IPS-11a (cell line): ENCODE data around the gene ESF1.
"Not testable (repeated sequence)": the region's sequence is repeated elsewhere in the genome, so short reads cannot be mapped to it uniquely, and the experiment has no call there.

Source experiments
- H3K4me3 ChIP-seq: one replicate; pipeline ENCODE4 v1.5.1; 2013; ENCODE audit warnings: low read depth, low read length, control low read depth

The ESF1 gene

GRCh38 chr20:13788167-13788834 is 3.6 kb upstream of the ESF1 start:
- no peak overlapping the region for H3K4me3 ChIP-seq

- H3K4me3 ChIP-seq, result peak overlapping the region; percentile 94
These were observed 1.6 kb upstream of the ESF1 start for GRCh38 chr20:13786143-13786828.

- peak overlapping the region; percentile 94 for H3K4me3 ChIP-seq
These were observed 337 bp downstream of the ESF1 start for GRCh38 chr20:13784271-13784892.

GRCh38 chr20:13783528-13783927 is 1.2 kb downstream of the ESF1 start:
- peak overlapping the region; percentile 94 for H3K4me3 ChIP-seq

GRCh38 chr20:13778827-13779226 is 5.9 kb downstream of the ESF1 start:
- no peak overlapping the region for H3K4me3 ChIP-seq

- H3K4me3 ChIP-seq, result no peak overlapping the region
These were observed 7.5 kb downstream of the ESF1 start for GRCh38 chr20:13777171-13777601.

GRCh38 chr20:13775867-13776266 is 8.9 kb downstream of the ESF1 start:
- no peak overlapping the region for H3K4me3 ChIP-seq

- no peak overlapping the region for H3K4me3 ChIP-seq
These were observed 12.2 kb downstream of the ESF1 start for GRCh38 chr20:13772529-13772928.

GRCh38 chr20:13771853-13772453 is 12.8 kb downstream of the ESF1 start:
- no peak overlapping the region for H3K4me3 ChIP-seq

GRCh38 chr20:13770141-13770540 is 14.6 kb downstream of the ESF1 start:
- no peak overlapping the region for H3K4me3 ChIP-seq

- H3K4me3 ChIP-seq, result no peak overlapping the region
These were observed 18.8 kb downstream of the ESF1 start for GRCh38 chr20:13765868-13766416.

- H3K4me3 ChIP-seq, result no peak overlapping the region
These were observed 19.4 kb downstream of the ESF1 start for GRCh38 chr20:13765299-13765698.

GRCh38 chr20:13760451-13760946 is 24.2 kb downstream of the ESF1 start:
- H3K4me3 ChIP-seq, result not testable (repeated sequence)

GRCh38 chr20:13758884-13759283 is 25.8 kb downstream of the ESF1 start:
- H3K4me3 ChIP-seq, result no peak overlapping the region

GRCh38 chr20:13756551-13756950 is 28.2 kb downstream of the ESF1 start:
- H3K4me3 ChIP-seq, result no peak overlapping the region

GRCh38 chr20:13755809-13756208 is 28.9 kb downstream of the ESF1 start:
- no peak overlapping the region for H3K4me3 ChIP-seq

- H3K4me3 ChIP-seq, result no peak overlapping the region
These were observed 31.2 kb downstream of the ESF1 start for GRCh38 chr20:13753436-13754036.

GRCh38 chr20:13749811-13750210 is 34.9 kb downstream of the ESF1 start:
- no peak overlapping the region for H3K4me3 ChIP-seq

GRCh38 chr20:13745784-13746183 is 38.9 kb downstream of the ESF1 start:
- H3K4me3 ChIP-seq, result no peak overlapping the region

- H3K4me3 ChIP-seq, result no peak overlapping the region
These were observed 40.4 kb downstream of the ESF1 start for GRCh38 chr20:13744352-13744751.

- no peak overlapping the region for H3K4me3 ChIP-seq
These were observed 42.8 kb downstream of the ESF1 start for GRCh38 chr20:13741879-13742278.
